SW480 (cell line): ENCODE measurements around the gene TMEM231.
"Not testable (repeated sequence)": the region's sequence is repeated elsewhere in the genome, so short reads cannot be mapped to it uniquely, and the experiment has no call there.

Experiments used
- DNase-seq: peaks from one replicate; pipeline ENCODE4 v3.0.0-alpha.2; 2016; ENCODE audit warnings: low spot score

Gene TMEM231

DNA sequence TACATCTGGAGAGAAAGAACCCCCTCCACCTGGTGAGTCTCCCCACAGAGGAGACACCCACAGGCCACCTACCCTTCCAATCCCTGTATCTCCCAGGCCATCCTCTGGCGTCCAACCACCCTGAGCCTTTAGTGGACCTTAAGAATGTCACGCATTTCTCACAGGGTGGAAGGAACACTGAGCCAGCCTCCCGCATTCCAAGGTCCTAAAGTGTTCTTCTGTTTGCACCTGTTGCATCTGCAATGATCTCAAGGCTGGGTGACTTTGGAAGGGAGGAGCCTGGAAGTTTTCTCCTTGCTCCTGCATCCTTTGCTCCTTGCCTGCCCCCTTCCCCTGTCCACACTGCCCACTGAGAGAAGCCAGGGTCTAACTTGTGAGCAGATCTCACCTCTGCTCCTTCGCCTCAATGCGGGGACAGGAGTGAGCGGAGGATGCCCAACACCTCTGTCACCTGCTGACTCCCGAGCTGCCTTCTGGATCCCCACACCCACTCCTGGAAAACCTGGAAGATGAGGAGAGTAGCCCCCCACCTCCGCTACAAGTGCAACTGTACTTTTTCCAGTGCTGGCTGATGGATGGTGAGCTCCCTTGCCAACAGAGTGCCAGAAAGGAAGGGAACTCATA lies 23.8 kb downstream of the TMEM231 start:
- DNase-seq = no peak

DNA sequence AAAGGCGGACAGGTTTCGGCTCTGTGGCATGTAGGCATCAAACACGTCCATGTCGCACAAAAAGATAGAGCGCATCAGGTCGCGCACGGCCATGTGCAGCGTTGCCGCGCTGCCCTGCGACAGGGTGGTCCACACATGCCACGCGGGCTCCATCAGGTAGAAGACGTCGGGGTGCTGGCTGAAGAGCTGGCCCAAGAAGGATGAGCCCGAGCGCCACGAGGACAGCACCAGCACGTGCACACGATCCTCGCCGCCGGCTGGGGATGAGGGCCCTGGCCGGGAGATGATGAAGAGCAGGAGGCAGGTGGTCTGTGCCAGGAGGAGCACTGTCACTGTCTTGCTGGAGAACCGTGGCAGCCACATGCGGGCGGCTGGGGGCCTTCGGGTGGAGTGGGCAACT lies 26.1 kb downstream of the TMEM231 start:
- no peak for DNase-seq

DNA sequence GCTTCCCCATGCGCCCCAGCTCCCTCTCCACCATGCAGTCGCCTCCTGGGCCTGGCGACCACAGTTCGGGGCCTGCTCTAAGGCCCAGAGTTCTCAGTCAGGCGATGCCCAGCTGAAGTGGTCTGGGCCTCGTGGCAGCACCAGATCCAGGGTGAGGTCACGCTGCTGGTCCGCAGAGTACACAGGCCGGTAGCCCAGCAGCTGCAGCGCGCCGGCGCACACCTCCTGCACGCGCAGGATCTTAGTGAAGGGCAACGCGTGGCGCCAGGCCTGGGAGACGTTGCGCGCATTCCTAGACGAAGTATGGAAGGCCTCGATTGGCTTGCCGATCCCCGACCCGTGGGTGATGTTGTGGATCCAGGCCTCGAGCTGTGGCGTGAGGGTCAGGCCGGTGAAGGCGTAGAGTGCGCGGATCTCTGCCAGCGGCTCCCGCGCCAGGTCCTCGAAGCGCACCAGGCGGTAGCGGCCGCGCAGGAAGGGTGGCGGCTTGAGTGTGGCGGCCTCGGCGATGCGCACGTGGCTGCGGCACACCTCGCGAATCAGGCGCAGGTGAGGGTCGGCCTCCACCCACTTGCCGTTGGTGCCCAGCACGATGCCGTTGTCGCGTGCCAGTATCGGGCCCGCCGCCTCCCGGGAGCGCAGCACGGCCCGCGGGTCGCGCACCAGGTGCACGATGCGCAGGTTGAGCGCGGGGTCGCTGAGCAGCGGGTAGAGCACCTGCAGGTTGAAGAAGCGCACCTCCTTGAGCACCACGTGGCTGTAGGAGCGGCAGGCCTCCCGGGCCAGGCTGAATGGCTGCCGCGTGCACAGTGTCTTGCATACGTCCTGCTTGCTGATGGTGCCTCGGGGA lies 26.8 kb downstream of the TMEM231 start:
- no peak for DNase-seq

DNA sequence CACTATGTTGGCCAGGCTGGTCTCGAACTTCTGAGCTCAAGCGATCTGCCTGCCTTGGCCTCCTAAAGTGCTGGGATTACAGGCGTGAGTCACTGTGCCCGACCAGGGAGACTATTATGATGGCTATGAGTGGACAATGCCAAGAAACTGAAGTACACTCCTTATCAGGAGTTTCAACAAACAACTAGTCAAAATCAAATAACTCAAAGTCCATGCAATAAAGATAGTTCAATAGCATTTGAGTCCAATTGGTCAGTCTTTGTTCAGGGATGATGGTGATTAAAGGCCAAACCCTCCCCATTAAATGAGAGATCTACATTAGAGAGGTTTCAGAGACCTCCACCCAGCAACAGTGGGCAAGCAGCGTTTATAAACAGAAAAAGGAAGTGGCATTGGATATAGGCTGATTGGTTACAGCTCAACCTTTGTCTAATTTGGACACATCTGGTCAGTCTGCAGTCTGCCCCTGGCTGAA lies 28.2 kb downstream of the TMEM231 start:
- no peak for DNase-seq

DNA sequence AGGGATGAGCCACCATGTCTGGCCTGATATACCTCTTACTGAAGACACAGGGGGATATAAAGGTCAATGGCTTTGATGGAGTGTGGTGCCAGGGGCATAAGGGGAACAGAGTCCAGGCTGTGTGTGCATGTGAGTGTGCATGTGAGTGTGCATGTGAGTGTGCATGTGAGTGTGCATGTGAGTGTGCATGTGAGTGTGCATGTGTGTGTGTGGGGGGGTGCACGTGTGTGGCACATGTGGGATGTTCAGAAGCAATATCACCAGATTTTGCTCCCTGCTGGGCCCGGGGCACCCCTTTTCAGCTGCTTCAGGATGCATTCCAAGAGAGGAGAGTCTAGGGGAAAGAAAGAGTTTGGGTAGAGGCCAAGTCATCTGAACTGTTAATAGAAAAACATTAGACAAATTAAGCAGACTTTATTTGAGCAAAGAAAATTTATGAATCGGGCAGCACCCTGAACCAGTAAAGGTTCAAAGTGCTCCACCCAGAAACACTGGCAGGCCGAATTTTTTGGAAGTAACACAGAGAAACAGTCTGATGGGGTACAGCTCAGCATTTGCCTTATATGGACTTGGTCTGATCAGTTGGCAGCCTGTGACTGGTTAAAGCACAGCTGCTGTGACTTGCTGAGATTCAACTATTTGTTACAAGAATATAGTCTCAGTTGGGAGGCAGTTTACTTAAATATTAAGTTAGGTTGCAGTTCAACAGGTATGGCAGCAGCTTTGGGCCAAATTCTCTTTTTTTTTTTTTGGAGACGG lies 29.8 kb downstream of the TMEM231 start:
- no peak for DNase-seq

DNA sequence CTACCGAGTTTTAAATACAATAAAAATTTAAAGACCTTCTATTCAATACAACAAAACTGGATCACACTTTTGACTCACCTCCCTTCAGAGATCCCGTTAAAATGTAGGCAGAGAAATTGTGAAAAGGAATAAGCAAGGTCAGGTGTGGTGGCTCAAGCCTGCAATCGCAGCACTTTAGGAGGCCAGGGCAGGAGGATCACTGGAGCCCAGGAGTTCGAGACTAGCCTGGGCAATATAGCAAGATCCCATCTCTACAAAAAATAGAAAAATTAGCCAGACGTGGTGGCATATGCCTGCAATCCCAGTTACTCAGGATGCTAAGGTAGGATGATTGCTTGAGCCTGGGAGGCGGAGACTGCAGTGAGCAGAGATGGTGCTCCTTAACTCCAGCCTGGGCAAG lies 36.9 kb downstream of the TMEM231 start:
- no peak for DNase-seq

DNA sequence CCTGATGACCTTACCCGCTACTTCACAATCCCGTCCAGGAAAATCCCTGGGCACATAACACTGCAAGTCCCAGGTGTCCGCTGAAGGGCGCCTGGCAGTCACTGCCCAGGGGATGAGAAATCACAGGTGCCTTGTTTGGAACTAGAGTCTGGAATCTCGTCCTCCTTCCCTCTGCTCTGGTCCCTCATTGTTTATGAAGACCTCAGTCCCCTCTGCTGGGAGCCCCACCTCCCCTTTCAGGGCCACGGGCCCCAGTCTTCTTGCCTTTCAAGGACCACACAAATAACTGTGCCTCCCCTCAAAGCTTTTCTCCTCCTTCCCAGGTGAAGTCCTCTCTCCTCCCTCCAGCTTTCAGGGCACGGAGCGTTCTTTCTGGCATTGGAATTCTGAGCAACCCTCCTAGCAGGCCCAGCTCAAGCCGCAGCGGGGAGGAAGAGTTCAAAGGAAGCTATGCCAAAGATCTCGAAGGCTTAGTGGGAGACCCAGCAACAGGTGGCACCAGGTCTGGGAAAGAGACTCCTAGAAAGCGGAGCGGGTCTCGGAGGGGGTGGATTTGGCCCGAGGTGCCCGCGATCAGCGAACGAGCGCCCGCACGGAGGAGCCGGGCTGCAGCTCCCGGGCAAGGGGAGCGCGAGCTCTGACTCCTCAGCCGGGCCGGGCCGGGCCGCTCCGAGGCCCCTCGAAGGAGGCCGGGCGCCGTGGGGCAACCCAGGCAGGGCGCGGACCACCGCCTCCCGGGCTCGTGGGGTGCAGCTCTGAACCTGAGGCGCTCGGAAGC lies 39.7 kb downstream of the TMEM231 start:
- DNase-seq = not testable (repeated sequence)

DNA sequence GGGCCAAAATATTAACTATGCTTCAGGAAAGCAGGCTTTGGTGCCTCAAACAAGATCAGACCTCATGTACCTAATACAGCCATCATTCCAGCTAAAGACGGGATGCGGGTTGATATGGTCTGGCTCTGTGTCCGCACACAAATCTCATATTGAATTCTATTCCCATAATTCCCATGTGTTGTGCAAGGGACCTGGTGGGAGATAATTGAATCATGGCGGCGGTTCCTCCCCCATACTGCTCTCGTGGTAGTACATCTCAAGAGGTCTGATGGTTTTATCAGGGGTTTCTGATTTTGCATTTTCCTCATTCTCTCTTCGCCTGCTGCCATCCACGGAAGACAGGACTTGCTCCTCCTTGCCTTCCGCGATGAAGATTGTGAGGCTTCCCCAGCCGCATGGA lies 41.8 kb downstream of the TMEM231 start:
- no peak for DNase-seq

DNA sequence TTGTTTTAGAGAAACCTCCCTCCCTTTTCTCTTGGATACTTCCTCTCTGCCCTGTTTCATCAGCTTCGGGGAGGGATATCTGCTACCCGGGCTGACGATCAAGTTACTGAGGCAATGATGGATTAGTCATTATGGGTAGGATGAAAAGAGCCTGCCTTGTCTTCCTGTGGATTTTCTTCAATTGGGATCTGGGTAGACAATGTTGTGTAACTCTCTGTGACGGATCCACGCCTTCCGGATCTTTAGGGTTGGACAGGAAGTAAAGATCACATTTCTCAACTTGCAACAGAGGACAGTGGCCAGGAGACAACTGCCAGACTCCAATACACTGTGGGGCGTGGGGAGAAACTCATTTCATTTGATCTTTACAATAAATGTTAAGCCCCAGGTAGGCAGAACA lies 49.5 kb downstream of the TMEM231 start:
- peak; percentile 66 for DNase-seq

DNA sequence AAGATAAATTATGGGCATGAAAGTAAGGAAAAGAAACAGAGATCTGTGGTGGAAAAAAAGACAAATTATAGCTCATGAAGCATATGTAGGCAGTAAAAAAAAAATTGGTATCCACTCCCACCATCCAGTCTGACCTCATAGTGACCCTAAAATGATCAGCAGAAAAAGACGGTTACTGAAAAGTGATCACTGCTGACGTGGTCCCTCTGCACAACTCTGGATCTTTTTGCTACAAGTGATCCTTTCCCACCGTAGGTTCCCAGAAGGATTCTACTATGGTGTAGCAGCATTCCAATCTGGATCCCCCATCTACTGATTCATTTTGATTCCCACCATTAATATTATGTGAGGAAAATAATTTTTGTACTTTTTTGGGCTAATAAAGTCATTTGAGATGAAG lies 49.9 kb downstream of the TMEM231 start:
- DNase-seq = no peak

DNA sequence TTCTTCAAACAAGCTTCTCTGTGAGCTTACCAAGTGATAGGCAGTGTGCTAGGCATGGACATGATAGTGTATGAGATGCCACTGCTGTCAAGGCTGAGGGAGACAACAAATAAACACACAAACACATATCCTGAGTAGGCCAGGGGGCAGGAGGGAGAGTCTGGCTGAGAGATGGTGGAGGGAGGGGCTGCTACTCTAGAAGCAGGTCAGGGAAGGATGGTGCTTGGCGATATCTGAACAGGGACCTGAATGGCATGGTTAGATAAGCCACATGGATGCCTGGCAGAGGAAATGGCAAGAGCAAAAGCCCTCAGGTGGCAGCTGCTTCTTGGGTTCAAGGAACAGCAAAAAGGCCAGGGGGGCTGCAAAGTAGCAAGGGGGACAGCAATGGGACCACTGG lies 52.3 kb downstream of the TMEM231 start:
- no peak for DNase-seq

DNA sequence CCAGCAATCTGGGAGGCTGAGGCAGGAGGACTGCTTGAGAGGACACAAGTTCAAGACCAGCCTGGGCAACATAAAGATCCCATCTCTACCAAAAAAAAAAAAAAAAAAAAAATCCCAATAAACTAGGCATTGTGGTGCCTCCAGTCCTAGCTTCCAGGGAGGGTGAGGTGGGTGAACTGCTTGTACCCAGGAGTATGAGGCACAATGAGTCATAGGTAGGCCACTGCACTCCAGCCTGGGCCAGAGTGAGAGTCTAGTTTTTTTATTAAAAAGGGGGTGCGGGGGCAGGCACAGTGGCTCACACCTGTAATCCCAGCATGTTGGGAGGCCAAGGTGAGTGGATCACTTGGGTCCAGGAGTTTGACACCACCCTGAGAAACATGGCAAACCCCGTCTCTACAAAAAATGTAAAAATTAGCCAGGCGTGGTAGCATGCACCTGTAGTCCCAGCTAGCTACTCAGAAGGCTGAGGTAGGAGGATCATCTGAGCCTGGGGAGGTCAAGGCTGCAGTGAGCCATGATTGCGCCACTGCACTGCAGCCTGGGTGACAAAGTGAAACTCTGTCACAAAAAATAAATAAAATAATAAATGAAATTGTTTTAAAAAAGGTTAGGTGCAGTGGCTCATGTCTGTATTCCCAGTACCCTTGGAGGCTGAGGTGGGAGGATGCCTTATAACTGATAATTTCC lies 53.0 kb downstream of the TMEM231 start:
- DNase-seq = no peak

DNA sequence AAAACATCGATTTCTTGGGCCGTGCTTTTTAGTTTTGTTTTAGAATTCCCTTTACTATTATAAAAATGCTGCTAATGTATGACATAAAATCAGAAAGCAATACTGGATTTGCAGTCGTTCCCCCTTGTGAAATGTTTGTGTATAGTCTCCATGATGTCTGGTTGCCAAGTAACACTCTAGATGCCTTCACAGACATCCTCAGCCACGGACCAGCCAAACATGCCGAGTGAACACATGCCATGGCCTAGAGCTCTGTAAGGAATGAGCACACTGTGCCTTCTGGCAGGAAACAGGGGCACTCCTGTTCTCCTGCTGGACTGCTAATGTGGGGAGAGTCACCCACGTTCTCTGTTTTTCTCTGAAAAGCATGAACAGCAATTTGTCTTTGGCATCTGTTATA lies 54.2 kb downstream of the TMEM231 start:
- DNase-seq = not testable (repeated sequence)

DNA sequence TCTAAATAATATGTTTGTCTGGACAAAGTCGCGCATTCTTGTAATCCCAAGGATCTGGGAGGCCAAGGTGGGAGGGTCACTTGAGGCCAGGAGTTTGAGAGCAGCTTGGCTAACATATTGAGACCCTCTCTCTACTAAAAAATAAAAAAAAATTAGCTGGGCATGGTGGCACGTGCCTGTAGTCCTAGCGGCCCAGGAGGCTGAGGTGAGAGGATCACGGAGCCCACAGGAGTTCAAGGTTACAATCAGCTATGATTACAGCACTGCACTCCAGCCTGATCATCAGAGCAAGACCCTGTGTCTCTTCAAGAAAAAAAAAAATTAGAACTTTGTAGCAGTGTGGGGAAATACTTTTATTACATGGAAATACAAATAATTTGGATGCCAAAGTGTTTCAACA lies 54.7 kb downstream of the TMEM231 start:
- DNase-seq = no peak

DNA sequence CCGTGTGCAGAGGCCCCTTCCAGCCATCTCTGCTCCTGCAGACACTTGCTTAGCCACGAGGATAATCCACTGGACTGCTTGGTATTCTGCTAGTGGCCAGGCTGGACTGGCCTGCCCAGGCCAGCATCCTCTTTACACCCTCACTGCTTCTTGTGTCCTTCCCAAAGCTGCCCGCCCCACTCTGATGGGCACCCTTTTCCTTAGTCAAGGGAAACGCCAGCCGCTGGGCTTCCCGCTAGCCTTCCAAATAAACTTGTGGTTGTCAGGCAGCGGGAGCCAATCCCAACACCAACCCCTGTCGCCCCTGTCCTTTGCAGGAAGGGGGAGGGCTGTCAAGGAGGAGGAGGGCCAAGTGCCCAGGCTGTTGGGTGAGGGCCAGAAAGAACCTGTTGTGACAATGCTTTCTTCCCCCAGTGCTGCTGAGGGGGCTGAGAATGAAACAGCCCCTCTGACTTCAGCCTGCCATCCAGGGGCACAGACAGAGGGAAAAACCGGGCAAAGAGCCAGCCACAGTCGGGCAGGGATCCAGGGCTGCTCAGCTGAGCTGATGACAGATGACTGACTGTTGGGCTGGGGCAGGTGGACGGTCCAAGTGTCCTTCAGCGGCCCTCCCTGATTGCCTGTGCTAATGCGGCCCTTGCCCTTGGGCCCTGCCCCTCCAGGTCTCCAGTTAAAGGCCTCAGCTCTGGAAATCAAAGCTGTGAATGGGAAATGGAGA lies 57.3 kb downstream of the TMEM231 start:
- DNase-seq = not testable (repeated sequence)

DNA sequence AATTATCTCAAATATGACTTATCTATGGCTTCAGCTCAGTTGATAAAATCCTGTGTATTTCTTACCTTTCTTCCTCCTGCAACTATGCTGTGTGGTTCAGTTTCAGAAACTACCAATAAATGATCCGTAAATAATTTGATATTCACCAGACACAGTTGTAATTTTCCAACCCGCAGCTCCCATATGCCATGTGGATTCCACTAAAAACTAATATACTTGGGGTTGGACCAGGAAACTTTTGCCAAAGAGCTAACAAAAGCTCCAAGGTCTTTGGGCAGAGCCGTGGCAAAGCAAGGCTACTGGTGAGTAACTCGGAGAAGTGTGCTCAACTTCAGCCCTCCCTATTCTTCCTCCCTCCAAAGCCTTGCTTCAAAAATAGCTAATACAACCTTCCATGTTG lies 58.5 kb downstream of the TMEM231 start:
- DNase-seq = no peak

DNA sequence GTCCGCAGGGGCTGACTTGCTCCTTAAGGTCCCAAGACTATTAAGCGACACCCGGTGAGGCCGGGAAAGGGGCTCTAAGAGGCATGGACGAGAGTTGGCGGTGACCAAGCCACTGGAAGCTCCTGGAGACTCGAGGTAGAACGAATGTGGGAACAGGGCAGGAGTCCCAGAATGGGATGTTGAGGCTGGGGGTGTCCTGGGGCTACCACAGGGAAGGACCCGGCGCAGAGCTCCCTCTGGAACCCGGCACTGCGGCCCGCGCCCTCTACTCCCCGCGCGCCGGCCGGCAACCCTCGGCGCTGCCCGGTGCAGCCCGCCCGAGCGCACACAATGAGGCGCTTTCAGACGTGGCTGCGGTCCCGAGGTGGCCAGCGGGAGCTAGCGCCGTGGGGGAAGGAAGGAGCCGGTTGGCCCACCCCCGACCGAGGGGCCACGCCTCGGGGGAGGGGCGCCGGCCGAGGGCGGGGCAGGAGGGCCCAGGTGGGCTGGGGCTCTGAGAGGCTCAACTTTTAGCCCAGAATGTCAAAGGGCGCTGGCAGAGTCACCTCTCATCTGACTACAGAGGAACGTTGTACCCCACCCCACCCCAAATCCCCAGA lies 60.9 kb downstream of the TMEM231 start, which contains the start of gene CHST6:
TSS of gene CHST6 (minus strand) at position 366 of the 599 bp plus-strand sequence. CDS start 15,613 bp downstream, outside the sequence.
- DNase-seq = peak; percentile 39

DNA sequence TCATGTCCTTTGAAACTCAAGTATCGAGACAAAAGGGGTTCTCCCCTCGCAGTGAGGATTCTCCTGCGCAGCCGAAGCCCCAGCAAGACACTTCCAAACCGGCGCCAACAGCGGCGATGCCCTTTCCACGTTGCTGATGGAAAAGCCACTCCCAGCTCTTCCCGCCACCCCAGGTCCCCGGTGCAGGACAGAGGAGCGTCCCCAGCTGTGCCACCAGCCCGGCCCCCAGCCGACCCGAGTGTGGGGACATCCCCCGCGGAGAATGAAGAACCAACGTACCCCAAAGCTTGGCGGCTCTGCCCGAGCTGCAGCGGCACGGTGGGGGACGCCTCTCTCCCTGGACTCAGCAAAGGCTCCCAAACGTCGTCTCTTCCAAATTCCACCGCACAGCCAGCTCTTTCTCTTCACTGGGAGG lies 61.4 kb downstream of the TMEM231 start:
- no peak for DNase-seq

DNA sequence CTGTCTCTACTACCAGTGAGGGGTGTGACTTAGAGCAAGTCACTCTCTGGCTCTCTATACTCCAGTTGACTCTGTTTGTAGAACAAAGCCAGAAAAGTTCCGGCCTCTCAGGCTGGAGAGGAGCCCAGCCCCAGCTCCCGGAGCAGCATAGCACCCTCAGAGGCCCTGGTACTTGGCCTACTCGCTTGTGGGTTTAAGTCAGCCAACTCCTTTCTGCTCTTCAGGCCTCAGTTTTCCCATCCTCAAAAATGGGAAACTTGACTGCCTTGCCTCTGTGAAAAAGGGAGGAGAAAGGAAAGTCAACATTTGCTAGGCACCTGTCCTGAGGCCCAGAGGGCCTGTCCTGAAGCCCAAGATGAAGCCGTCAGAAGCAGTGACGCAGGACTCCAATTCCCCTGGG lies 61.9 kb downstream of the TMEM231 start:
- no peak for DNase-seq

DNA sequence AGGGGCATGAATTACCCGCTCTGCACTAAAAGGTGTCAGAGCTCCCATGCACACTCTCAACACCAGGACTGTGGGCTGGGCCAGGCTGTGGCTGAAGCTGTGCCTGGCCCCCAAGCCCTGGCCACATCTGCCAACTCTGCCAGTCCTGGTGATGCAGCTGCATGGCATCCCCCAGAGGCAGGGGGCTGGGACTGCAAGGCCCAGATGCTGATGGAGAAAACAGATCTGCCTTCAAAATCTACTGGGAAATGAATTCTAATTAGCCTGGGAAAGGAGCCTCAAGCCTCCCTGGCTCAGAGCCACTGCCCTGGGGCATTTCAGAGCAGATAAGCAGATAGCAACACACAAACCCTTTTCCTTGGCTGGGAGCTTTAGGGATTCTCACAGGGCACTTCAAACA lies 64.2 kb downstream of the TMEM231 start:
- peak; percentile 42 for DNase-seq
